Sigmoid colon (tissue), 7 donors: ENCODE results near the gene DEAF1. TPM values are rescaled to one million over a fixed set of nuclear protein-coding genes. Genes with fewer than 3 reads are reported as not detected.
"Not testable (repeated sequence)": the region's sequence is repeated elsewhere in the genome, so short reads cannot be mapped to it uniquely, and the experiment has no call there.

Experiments used
- DNase-seq: peaks from one replicate; pipeline ENCODE4 v3.0.0-alpha.2; 2019
- H3K27ac ChIP-seq, 4 donors: fragments of 200-600 bp; sonication (generic); one replicate each; pipeline ENCODE4 v1.5.1; 2016 to 2019; ENCODE audit warnings: mild to moderate bottlenecking in 1 of 4
- H3K27me3 ChIP-seq, 3 donors: fragments of 200-600 bp; sonication (generic); one replicate each; pipeline ENCODE4 v1.5.1; 2019; ENCODE audit warnings: mild to moderate bottlenecking in 1 of 3
- H3K36me3 ChIP-seq, 4 donors: fragments of 200-600 bp; sonication (generic); one replicate each; pipeline ENCODE4 v1.5.1; 2016 to 2019
- H3K4me1 ChIP-seq, 4 donors: fragments of 200-600 bp; sonication (generic); one replicate each; pipeline ENCODE4 v1.5.1; 2017 to 2019
- H3K4me3 ChIP-seq, 4 donors: fragments of 200-600 bp; sonication (generic); one replicate each; pipeline ENCODE4 v1.5.1; 2017 to 2019; ENCODE audit warnings: mild to moderate bottlenecking in 2 of 4, moderate library complexity in 1 of 4
- H3K9me3 ChIP-seq, 4 donors: fragments of 200-600 bp in 3 of 4; sonication (generic) in 3 of 4; one replicate each; pipeline versions ENCODE4 v1.5.1 to v1.6.1; 2013 to 2019
- EP300 ChIP-seq, 4 donors: sonication (generic); formaldehyde crosslinking; IDR thresholded peaks; one replicate each; pipeline ENCODE4 v1.6.1; 2017; ENCODE audit warnings: antibody characterized with exemption in 4 of 4
- POLR2A ChIP-seq, 2 donors: fragments of 450-650 bp; IDR thresholded peaks; one replicate each; pipeline ENCODE4 v1.6.1; 2016; ENCODE audit warnings: antibody characterized with exemption in 2 of 2, mild to moderate bottlenecking in 2 of 2, moderate library complexity in 2 of 2
- POLR2AphosphoS5 ChIP-seq, 4 donors: sonication (generic); formaldehyde crosslinking; IDR thresholded peaks; one replicate each; pipeline ENCODE4 v1.6.1; 2017; ENCODE audit warnings: antibody characterized with exemption in 4 of 4
- WGBS, 2 donors: extraction: QIAGEN DNeasy Blood & Tissue Kit; methylation state at CpG; one replicate each; pipeline ENCODE4 v1.1.7; 2013; 5-methylcytosine and 5-hydroxymethylcytosine counted together
- intact Hi-C: fragments of 100-400 bp; cut with DNase I; formaldehyde crosslinking; loops from one replicate; pipeline ENCODE4 v1.15.1; 2023
- polyA plus RNA-seq, 3 donors: library from polyadenylated mRNA; stranded (reverse); fragments of 200-250 nt; gene quantifications; one replicate each; pipeline ENCODE4 v1.2.3, GENCODE V29; 2013
- total RNA-seq, 4 donors: library from RNA; depleted of rRNA; stranded (reverse); fragments of >200 nt; gene quantifications; one replicate each; pipeline ENCODE4 v1.1.0, GENCODE V29; 2016
- TF ChIP-seq, protein P1 (sequence below), 4 experiments: fragments of 450-650 bp in 3 of 4; fragments of 200-600 bp in 1 of 4; IDR thresholded peaks; one replicate each; pipeline ENCODE4 v1.5.1; 2016 to 2019; ENCODE audit warnings: antibody characterized with exemption in 4 of 4, mild to moderate bottlenecking in 3 of 4, moderate library complexity in 2 of 4
- donor health status: healthy with polysubstance abuse.
- donor health status: Bipolar disorder and iron deficiency.
- donor health status: healthy.

The DEAF1 gene
- total and polyA plus RNA-seq, 7 donors, result 11.3 to 29.6 (median 18.6) TPM

DNA sequence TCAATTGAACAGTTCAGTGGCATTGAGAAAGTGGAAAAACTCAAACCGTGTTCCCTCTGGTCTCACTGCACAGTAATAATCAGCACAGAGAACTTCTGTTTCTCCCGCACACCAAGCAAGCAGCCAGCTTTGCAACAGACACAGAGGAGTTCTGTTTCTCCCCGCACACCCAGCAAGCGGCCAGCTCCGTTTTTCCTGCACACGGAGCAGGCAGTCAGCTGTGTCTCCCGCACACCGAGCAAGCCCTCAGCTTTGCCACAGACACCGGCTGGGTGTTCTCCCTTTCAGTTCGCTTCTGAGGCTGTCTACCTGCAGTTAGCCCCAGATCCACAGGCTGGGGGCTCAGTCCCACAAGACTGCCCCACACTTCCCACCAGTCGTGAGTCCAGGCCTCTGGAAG is 42.3 kb upstream of the DEAF1 start:
- Histone ChIP-seq H3K36me3 (no peaks in the 10 kb centered on the region), H3K27ac (no peak overlapping the region), H3K4me1 (no peaks in the 10 kb centered on the region), H3K9me3 (no peaks in the 10 kb centered on the region), H3K4me3 (no peak overlapping the region), H3K27me3 (peaks cover 0 to 13% (median 0%) of the 10 kb centered on the region in 3 donors)
- 32 to 54% methylated on average over 11 of the region's 11 CpGs for WGBS, 2 donors
- TF ChIP-seq, protein P1, sequence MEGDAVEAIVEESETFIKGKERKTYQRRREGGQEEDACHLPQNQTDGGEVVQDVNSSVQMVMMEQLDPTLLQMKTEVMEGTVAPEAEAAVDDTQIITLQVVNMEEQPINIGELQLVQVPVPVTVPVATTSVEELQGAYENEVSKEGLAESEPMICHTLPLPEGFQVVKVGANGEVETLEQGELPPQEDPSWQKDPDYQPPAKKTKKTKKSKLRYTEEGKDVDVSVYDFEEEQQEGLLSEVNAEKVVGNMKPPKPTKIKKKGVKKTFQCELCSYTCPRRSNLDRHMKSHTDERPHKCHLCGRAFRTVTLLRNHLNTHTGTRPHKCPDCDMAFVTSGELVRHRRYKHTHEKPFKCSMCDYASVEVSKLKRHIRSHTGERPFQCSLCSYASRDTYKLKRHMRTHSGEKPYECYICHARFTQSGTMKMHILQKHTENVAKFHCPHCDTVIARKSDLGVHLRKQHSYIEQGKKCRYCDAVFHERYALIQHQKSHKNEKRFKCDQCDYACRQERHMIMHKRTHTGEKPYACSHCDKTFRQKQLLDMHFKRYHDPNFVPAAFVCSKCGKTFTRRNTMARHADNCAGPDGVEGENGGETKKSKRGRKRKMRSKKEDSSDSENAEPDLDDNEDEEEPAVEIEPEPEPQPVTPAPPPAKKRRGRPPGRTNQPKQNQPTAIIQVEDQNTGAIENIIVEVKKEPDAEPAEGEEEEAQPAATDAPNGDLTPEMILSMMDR (IDR thresholded peaks at IDR 0.05), result no peak
- TF ChIP-seq EP300 (IDR thresholded peaks at IDR 0.05), result no peak
- no peak for TF ChIP-seq POLR2AphosphoS5 (IDR thresholded peaks at IDR 0.05)
- no peak for TF ChIP-seq POLR2A (IDR thresholded peaks at IDR 0.05)
- no peak for DNase-seq
- intact Hi-C loops, result no loop called here

DNA sequence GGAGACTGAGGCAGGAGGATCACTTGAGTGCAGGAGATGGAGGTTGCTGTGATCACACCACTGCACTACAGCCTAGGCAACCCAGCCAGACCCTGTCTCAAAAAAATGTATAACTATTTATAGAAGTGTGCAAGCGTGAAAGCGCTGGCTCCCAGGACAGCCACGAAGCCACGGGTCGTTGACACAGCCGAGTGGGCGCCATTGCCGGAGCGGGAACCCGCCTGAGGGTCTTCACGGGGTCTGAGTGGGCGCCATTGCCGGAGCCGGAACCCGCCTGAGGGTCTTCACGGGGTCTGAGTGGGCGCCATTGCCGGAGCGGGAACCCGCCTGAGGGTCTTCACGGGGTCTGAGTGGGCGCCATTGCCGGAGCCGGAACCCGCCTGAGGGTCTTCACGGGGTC is 39.5 kb upstream of the DEAF1 start:
- H3K9me3 ChIP-seq, H3K4me3 ChIP-seq, H3K4me1 ChIP-seq, H3K36me3 ChIP-seq, intact Hi-C loops, DNase-seq, H3K27me3 ChIP-seq, H3K27ac ChIP-seq: not testable (repeated sequence)
- 95 to 96% methylated on average over 26 of the region's 26 CpGs for WGBS, 2 donors

DNA sequence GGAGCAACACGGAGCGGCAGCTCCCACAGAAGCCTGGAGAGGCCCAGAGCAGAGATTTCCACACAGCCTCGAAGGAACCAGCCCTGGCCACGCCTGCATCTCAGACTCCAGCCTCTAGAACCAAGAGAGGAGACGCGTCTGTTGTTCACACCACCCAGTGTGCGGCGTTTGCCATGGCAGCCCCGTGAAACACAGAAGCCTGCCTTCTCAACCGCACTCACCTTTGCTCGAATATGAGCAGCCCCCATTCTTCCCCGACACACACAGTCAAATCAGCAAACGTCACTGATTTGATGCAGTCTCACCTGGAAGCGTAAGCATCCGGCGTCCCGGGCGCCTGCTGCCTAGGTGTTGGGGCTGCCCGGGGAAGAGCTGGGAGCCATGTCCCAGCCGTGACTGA is 38.0 kb upstream of the DEAF1 start:
- TF ChIP-seq, protein P1 (IDR thresholded peaks at IDR 0.05), result no peak
- Histone ChIP-seq H3K4me3 (no peak overlapping the region), H3K9me3 (no peaks in the 10 kb centered on the region), H3K27me3 (peaks cover 0 to 23% (median 5%) of the 10 kb centered on the region in 3 donors), H3K4me1 (peaks cover 0 to 8% (median 5%) of the 10 kb centered on the region in 4 donors), H3K27ac (no peak overlapping the region), H3K36me3 (no peaks in the 10 kb centered on the region)
- WGBS, 2 donors, result 72 to 85% methylated on average over 20 of the region's 20 CpGs
- intact Hi-C loops, result no loop called here
- no peak for DNase-seq

DNA sequence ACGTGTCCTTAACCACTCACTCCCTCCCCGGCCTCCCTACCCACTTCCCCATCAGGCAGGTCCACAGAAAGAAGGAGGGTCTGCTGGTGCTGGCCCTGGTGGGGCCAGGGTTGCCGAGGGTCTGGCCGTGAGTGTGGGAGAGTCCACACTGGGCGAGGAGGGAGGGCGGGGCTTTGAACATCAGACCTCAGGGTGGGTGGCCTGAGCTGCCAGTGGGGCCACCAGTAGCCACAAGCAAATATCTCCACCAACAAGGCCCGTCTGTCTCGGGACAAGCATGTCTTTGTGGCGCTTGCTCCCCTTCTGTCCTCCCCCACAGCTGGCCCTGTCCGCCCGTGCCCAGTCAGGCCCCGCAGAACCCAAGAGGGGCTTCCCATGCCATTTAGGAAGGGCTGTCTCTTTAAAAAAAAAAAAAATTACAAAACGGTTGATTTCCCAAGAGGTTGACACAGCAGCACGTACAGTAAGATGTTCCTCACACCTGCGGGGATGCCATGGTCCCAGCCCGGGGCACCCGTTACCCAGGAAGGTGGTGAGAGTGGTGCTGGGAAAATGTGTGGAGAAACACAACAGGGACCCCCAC is 34.6 kb upstream of the DEAF1 start:
- H3K36me3 ChIP-seq, result no peaks in the 10 kb centered on the region
- DNase-seq, result no peak
- H3K27me3 ChIP-seq, result peaks cover 17 to 58% (median 36%) of the 10 kb centered on the region in 3 donors
- H3K9me3 ChIP-seq, result no peaks in the 10 kb centered on the region
- H3K27ac ChIP-seq, result no peak overlapping the region
- H3K4me1 ChIP-seq, result peaks cover 0 to 30% (median 26%) of the 10 kb centered on the region in 4 donors
- WGBS, 2 donors, result 14 to 50% methylated on average over 17 of the region's 17 CpGs
- TF ChIP-seq EP300 (IDR thresholded peaks at IDR 0.05) (no peak), POLR2AphosphoS5 (IDR thresholded peaks at IDR 0.05) (no peak), POLR2A (IDR thresholded peaks at IDR 0.05) (no peak)
- TF ChIP-seq, protein P1 (IDR thresholded peaks at IDR 0.05), result no peak
- intact Hi-C loops, result loop anchor here (2.0 kb wide), 1 partner anchor 67 kb away; no protein-coding TSS in a partner anchor
- H3K4me3 ChIP-seq, result no peak overlapping the region

DNA sequence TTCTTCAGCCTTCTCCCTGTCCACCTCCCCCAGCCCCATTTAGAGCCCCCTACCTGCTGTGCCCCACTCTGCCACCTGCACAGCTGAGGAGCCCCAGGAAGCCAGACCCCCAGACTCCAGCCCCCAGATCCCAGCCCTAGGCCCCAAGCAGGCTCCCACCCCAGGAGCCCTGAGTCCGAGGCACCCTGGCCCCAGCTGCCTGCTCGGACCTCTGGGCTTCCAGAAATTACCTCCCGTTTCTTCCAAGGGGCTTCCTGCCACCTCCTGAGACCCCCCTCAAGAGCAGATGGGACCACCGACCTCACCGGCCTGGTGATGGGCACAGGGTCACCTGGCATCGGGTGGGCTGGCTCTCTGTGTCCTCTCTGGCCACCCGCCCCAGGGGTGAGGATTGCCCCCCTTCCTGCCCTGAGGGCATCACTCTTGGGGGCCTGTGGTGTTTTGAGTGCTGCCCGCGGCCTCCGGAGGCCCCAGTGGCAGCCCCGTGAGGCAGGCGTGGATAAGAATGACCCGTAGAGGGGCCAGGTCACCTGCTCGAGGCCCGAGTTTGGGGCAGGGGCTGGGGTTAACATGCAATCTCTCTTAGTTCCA is 34.0 kb upstream of the DEAF1 start:
- Histone ChIP-seq H3K4me3 (no peak overlapping the region), H3K9me3 (no peaks in the 10 kb centered on the region), H3K27me3 (peaks cover 17 to 60% (median 41%) of the 10 kb centered on the region in 3 donors), H3K36me3 (no peaks in the 10 kb centered on the region), H3K27ac (peak overlapping the region in 1 of 4 donors; percentile 43), H3K4me1 (peaks cover 0 to 30% (median 26%) of the 10 kb centered on the region in 4 donors)
- WGBS, 2 donors, result 34 to 71% methylated on average over 15 of the region's 15 CpGs
- no peak for DNase-seq
- TF ChIP-seq EP300 (IDR thresholded peaks at IDR 0.05) (no peak), POLR2A (IDR thresholded peaks at IDR 0.05) (no peak), POLR2AphosphoS5 (IDR thresholded peaks at IDR 0.05) (no peak)
- TF ChIP-seq, protein P1 (IDR thresholded peaks at IDR 0.05), result no peak
- intact Hi-C loops, result loop anchor here (2.0 kb wide), 1 partner anchor 66 kb away; no protein-coding TSS in a partner anchor
